ENCODE results near the gene NPFFR1. TPM values are rescaled to one million over a fixed set of nuclear protein-coding genes. Genes with fewer than 3 reads are reported as not detected.
"Not testable (repeated sequence)": the region's sequence is repeated elsewhere in the genome, so short reads cannot be mapped to it uniquely, and the experiment has no call there.

The NPFFR1 gene
- total RNA-seq, 1 donor from 2014 or later: not detected

GRCh38 chr10:70234668-70235447, 48.9 kb downstream of the NPFFR1 start:
- DNase-seq (ENCODE audit: missing footprints) (no peak), ATAC-seq (peak; percentile 39)
- intact Hi-C loops (cut with DNase I): no loop called here

GRCh38 chr10:70233939-70234300, 49.9 kb downstream of the NPFFR1 start:
- DNase-seq (ENCODE audit: missing footprints) (no peak), ATAC-seq (no peak)
- intact Hi-C loops (cut with DNase I): no loop called here

DNA sequence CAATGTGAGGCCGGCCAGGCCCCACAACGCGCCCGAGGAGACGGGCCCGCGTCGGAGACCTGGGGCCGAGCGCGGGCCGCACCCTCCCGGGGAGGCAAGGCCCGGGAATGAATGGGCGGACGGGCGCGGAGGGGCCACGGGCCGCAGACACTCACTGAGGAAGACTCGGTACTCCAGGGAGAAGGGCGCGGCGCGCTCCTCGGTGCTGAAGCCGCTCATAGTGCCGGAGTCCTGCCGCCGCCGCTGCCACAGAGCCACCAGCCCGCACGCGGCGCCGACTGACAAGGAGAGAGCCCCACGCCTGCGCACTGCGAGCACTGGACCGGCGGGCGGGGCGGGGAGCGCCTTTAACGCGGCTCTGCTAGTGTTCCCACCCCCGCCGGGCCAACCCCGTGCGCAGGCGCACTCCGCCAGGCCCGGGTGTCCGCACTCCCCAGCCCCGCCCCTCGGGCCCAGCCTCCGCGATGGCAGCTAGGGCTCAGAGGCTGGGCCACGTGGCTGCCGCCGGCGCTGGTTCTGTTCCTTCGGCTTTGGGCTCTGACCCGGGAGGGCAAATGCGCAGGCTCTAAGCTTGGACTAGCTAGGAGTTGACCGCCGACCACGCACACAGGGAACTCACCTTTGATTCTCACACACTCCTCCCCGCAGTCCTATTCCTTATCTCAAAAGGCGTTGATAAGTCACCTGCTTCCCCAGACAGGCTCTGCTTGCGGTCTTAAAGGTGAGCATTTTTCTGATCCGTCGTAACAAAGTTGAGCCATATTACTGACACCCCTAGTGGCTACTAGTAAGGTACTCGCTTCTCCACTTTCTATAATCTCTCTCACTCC, 50.5 kb downstream of the NPFFR1 start, which contains the start of gene PPA1:
PPA1 (minus strand) TSS at position 321 of the 830 bp plus-strand sequence; CDS start at position 219, 102 bp downstream.
- intact Hi-C loops (cut with DNase I): no loop called here
- DNase-seq (ENCODE audit: missing footprints): peak; percentile 100
- peak; percentile 99 for ATAC-seq

GRCh38 chr10:70232859-70233108, 51.0 kb downstream of the NPFFR1 start:
- DNase-seq (ENCODE audit: missing footprints) (peak; percentile 67), ATAC-seq (no peak)
- intact Hi-C loops (cut with DNase I): no loop called here

DNA sequence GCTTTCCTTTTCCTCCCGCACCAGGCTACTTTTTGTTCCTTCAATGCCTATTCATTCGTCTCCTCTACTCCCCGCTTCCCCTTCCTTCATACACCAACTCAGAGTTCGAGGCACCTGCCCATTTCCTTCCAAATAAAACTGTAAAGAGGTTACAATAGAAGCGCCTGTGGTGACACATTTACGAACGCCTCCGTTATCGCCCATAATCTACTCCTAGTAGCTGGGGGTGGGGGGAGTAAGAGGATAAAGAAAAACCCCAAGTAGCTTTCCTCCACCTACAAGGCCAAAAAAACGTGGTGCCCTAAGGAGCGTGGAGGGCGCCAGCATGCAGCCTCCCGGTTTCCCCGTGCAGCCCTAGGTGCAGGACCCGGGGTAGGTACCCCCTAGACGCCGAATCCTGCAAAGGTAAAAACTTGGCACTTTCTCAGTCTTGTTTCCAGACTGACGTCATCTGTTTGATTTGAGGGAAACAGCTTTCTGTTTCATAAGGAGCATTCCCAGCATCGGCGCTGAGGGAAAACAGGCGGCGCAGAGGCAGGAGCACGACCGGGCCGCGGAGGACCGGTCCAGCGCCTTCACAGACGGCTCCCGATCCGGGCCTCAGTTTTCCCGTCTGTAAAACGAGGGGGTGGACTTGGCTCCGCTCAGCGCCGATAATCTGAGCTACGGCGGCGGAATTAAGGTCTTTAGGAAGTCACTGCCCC, 51.5 kb downstream of the NPFFR1 start:
- ATAC-seq: no peak
- peak; percentile 69 for DNase-seq (ENCODE audit: missing footprints)
- intact Hi-C loops (cut with DNase I): no loop called here

DNA sequence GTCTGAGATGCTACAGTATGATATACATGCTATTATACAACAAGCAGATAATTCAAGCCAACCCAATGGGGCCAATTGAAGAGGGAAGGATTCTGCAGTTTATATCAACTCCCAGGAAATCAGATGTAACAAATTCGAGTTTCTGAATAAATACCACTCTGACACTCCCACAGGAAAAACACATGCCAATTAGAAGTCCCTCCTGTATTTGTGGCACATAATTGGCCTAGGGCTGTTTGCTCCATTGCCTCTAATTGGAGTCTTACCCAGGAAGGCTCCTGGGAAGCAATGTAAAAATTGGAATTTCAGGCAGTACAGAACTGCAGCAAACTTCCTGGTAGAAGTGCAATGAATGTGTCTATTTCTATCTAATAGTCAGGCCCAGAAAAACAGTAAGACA, 55.3 kb downstream of the NPFFR1 start:
- ATAC-seq (no peak), DNase-seq (ENCODE audit: missing footprints) (no peak)
- intact Hi-C loops (cut with DNase I): no loop called here

- intact Hi-C loops (cut with DNase I): no loop called here
- ATAC-seq: no peak
- no peak for DNase-seq (ENCODE audit: missing footprints)
These were observed 56.1 kb downstream of the NPFFR1 start for GRCh38 chr10:70227548-70228320.

- ATAC-seq (no peak), DNase-seq (ENCODE audit: missing footprints) (no peak)
- intact Hi-C loops (cut with DNase I): no loop called here
These were observed 60.1 kb downstream of the NPFFR1 start for GRCh38 chr10:70223728-70224127.

DNA sequence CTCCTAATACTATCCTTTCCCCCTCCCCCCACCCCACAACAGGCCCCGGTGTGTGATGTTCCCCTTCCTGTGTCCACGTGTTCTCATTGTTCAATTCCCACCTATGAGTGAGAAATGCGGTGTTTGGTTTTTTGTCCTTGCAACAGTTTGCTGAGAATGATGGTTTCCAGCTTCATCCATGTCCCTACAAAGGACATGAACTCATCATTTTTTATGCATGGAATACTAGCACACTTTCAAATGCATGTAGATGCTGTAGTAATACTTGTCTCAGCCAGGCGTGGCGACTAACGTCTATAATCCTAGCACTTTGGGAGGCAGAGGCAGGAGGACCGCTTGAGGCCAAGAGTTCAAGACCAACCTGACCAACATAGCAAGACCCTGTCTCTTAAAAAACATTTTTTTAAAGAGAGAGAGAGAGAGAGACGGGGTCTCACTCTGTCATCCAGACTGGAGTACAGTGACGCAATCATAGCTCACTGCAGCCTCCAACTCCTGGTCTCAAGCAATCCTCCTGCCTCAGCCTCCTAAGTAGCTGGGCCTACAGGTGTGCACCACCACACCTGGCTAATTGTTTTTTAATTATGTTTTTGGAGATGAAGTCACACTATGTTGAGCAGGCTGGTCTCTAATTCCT, 60.9 kb downstream of the NPFFR1 start:
- ATAC-seq; intact Hi-C loops (cut with DNase I); DNase-seq (ENCODE audit: missing footprints): not testable (repeated sequence)

GRCh38 chr10:70222340-70222794, 61.4 kb downstream of the NPFFR1 start:
- intact Hi-C loops (cut with DNase I): no loop called here
- DNase-seq (ENCODE audit: missing footprints) (no peak), ATAC-seq (no peak)

DNA sequence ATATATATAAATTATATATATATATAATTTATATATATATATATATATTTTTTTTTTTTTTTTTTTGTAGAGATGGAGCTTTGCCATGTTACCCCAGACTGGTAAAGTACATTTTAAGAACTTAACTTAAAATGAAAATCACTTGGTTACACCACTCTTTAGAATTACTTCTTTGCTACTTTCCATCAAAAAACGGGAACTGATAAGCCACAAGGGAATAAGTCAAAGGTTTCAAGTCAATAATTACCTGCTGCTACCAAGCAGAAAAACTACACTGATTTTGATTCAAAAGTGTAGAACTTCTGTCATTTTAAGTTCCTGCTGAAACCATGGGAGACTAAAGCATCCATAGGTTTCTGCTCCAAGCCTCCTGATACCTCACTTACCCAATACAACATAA, 62.8 kb downstream of the NPFFR1 start:
- intact Hi-C loops (cut with DNase I): loop anchor here (1.0 kb wide), 1 partner anchor 143 kb away; no protein-coding TSS in a partner anchor
- ATAC-seq (no peak), DNase-seq (ENCODE audit: missing footprints) (no peak)

DNA sequence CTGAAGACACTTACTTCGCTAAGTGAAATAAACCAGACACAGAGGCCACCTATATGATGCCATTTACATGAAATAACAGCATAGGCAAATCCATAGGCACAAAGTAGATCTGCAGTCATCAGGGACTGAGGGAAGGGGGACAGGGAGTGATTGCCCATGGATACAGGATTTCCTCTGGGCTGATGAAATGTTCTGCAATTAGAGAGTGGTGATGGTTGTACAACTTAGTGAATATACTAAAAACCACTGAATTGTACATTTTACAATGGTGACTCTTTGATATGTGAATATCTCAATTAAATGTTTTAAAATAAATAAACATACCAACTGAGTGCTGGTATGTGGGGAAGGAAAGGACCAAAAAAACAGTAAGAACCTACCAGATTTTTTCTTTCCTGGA, 70.9 kb downstream of the NPFFR1 start:
- ATAC-seq: no peak
- no peak for DNase-seq (ENCODE audit: missing footprints)
- intact Hi-C loops (cut with DNase I): no loop called here

DNA sequence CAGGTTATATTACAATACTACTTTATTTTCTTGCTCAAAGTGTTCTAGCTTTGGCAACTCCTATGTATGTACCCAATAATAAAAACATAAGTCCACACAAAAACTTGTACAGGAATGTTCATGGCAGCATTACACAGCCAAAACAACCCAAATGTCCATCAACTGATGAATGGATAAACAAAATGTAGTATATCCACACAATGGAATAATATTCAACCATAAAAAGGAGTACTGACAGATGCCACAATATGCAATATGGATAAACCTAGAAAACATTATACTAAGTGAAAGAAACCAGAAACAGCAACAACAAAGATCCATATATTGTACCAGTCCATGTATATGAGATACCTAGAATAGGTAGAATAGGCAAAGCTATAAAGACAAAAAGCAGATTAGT, 71.5 kb downstream of the NPFFR1 start:
- intact Hi-C loops (cut with DNase I): no loop called here
- no peak for ATAC-seq
- DNase-seq (ENCODE audit: missing footprints): no peak

DNA sequence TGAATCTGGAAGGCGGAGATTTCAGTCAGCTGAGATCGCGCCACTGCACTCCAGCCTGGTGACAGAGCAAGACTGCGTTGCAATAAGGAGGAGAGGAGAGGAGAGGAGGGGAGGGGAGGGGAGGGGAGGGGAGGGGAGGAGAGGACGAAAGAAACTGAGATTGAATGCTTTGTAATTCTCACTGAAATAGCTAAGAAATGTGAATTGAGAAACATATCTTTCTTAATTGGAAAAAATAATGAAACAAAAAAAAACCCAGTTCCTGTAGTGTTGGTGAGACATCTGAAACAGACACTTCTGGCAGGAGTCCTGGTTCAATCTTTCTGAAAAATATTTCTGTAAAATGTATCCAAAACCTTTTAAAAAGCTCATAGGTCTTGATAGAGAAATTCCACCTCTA, 77.0 kb downstream of the NPFFR1 start:
- ATAC-seq (no peak), DNase-seq (ENCODE audit: missing footprints) (no peak)
- intact Hi-C loops (cut with DNase I): no loop called here

DNA sequence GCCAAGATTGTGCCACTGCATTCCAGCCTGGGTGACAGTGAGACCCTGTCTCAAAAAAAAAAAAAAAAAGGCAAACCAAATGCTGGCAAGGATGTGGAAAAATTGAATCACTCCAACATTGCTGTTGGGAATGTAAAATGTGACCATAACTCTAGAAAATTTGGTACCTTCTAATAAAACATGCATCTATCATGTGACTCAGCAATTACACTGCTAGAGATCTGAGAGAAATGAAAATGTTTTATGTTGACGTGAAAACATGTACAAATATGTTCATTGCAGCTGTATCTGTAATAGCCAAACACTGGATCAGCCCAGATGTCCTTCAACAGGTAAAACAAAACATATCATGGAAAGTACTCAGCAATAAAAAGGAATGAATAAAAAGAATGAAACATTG, 82.7 kb downstream of the NPFFR1 start:
- ATAC-seq: no peak
- DNase-seq (ENCODE audit: missing footprints): no peak
- intact Hi-C loops (cut with DNase I): no loop called here

DNA sequence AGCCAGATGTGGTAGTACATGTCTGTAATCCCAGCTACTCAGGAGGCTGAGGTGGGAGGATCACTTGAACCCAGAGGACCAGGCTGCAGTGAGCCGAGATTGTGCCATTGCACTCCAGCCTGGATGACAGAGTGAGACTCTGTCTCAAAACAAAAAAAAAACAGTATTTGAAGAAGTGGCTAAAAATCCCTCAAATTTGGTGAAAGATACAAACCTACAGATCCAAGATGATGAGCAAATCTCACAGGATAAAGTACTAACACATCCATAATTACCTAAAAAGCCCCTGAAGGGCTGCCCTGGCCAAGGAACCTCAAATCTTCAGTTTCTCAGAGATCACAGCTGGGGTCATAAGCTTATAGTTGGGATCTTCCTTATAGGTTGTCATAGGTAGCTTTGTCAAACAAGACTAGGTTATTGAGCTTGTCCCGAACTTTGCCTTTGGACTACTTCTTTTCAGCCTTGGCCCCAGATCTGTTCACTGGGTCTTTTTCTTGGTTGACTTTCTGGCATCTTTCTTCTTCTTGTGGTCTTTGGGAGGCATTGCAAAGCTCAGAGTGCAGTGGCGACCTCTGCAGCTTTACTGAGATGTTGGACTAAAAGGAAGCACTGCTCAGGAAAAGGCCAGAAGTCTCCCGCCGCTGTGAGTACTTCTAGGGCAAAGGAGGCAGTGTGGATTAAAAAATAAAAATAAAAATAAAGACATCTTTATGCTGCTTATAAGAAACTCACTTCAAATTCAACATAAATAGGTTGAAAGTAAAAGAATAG, 84.9 kb downstream of the NPFFR1 start:
- ATAC-seq (no peak), DNase-seq (ENCODE audit: missing footprints) (no peak)
- intact Hi-C loops (cut with DNase I): no loop called here

Data from Right ventricle myocardium inferior (tissue), 1 donor.